GM10248 (cell line): Measurements from ENCODE around the gene PTPRN2.

Experiments
- CTCF ChIA-PET: fragments of 300-600 bp; sonication (Branson Sonifier 250); formaldehyde crosslinking; extraction: SDS; loops from one replicate; lab custom pipeline; 2021; ENCODE audit warnings: antibody characterized with exemption; lab: Yijun Ruan, JAX
- POLR2A ChIA-PET: fragments of 350-650 bp; sonication (Branson Sonifier 250); formaldehyde crosslinking; extraction: SDS; loops from one replicate; lab custom pipeline; 2020; ENCODE audit warnings: antibody characterized with exemption; lab: Yijun Ruan, JAX
- DNase-seq: peaks from one replicate; pipeline ENCODE4 v3.0.0; 2012; ENCODE audit errors: extremely low spot score
- TF ChIP-seq, protein P1 (sequence below): IDR thresholded peaks from 2 replicates; pipeline ENCODE4 v1.5.1; 2012; ENCODE audit warnings: mild to moderate bottlenecking, low read depth; ENCODE audit errors: extremely low read depth, missing control alignments, control extremely low read depth

Gene PTPRN2

GRCh38 chr7:158055726-158056510 is 531.7 kb downstream of the PTPRN2 start:
- POLR2A ChIA-PET: no interaction called here
- TF ChIP-seq, protein P1, sequence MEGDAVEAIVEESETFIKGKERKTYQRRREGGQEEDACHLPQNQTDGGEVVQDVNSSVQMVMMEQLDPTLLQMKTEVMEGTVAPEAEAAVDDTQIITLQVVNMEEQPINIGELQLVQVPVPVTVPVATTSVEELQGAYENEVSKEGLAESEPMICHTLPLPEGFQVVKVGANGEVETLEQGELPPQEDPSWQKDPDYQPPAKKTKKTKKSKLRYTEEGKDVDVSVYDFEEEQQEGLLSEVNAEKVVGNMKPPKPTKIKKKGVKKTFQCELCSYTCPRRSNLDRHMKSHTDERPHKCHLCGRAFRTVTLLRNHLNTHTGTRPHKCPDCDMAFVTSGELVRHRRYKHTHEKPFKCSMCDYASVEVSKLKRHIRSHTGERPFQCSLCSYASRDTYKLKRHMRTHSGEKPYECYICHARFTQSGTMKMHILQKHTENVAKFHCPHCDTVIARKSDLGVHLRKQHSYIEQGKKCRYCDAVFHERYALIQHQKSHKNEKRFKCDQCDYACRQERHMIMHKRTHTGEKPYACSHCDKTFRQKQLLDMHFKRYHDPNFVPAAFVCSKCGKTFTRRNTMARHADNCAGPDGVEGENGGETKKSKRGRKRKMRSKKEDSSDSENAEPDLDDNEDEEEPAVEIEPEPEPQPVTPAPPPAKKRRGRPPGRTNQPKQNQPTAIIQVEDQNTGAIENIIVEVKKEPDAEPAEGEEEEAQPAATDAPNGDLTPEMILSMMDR: no peak
- DNase-seq: no peak
- CTCF ChIA-PET: no interaction called here

DNA sequence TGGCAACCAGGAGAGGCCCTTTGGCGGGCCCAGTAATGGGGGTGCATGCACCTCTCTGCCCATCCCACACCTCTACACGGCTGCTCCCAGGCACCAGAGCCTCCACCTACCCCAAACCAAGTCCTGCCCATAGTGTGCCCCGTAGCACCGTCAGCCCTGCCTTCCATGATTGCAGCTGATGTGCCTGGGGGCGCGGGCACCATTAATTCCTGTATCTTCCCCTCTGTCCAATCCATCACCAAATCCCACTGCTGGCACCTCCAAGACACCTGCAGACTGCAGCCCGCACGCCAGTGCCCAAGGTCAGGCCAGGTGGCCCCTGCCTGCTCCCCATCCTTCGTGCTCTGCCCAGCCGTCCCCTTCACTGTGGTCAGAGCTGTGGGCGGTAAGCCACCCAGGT is 533.0 kb downstream of the PTPRN2 start:
- no peak for DNase-seq
- CTCF ChIA-PET: no interaction called here
- TF ChIP-seq, protein P1: no peak
- POLR2A ChIA-PET: no interaction called here

GRCh38 chr7:158054081-158054480 is 533.5 kb downstream of the PTPRN2 start:
- CTCF ChIA-PET: no interaction called here
- TF ChIP-seq, protein P1: no peak
- POLR2A ChIA-PET: no interaction called here
- DNase-seq: no peak

DNA sequence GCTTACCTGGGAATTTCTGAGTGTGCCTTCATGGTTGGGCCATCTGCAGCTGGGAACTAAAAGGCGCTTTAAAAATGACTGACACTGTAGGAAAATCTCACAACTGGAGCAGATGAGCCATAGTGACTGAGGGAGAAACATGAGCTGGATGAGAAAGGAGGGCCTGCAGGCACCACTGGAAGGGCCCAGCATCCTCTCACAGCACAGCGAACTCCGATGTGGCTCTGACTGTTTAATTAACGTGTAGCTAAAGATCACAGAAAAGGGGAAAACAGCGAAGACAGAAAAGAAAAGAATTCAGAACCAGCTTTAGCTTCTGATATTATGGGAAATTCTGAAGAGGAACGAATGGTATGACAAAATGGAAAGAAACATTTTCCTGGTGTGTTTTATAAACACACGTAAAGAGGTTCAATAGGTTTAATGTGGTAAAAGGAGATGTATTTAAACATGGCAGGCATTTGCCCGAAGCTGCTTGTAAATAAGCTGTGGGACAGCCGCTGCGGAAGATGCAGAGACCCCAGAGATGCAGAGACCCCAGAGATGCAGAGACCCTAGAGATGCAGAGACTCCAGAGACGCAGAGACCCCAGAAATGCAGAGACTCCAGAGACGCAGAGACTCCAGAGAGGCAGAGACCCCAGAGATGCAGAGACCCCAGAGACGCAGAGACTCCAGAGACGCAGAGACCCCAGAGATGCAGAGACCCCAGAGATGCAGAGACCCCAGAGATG is 534.3 kb downstream of the PTPRN2 start:
- TF ChIP-seq, protein P1: no peak
- no peak for DNase-seq
- ChIA-PET CTCF (no interaction called here), POLR2A (no interaction called here)

DNA sequence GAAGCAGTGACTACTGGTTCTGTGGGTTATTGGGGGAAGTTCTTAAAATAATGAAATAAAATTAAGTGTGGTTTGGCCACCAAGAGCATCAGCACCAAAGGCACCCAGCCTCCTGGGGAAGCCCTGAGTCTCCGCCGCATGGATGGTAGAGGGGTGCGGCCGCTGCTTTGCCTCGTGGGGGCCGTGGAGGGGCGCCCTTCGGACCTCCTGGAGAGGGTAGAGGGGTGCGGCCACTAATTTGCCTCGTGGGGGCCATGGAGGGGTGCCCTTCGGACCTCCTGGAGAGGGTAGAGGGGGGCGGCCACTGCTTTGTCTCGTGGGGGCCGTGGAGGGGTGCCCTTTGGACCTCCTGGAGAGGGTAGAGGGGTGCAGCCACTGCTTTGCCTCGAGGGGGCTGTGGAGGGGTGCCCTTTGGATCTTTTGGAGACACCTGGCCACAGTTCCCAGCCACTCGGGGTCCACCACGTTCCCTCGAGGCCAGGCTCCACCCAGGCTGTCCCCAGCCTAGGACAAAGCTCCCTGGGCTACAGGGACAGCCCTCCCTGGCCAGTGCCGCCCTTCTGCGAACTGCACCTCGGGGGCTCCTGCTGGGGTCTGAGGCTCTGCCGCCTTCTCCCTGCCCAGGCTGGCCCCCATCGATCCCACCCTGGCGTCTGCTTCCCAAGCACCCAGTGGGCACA is 535.1 kb downstream of the PTPRN2 start:
- POLR2A ChIA-PET: no interaction called here

DNA sequence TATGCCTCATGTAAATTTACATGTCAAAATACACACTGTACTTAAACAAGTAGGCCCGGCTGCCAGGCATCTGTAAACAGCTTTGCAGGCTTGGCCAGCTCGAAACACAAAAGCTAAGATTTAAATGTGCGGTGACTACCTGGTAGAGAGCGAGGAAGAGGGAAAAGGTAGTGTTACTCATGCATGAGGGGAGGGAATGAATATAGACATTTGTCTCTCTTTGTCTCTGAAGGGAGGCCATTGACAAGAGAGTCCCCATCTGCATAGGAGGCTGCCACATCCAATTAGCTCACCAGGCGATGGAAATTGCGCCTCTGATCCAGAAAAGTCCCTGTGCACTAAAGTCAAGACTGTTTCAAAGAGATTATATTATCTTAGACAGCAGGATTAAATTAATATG is 535.8 kb downstream of the PTPRN2 start:
- POLR2A ChIA-PET: no interaction called here
- DNase-seq: no peak
- TF ChIP-seq, protein P1: no peak
- CTCF ChIA-PET: no interaction called here

More for the DNA sequence above, 535.1 kb downstream of the PTPRN2 start:
- CTCF ChIA-PET: no interaction called here
- DNase-seq: no peak
- TF ChIP-seq, protein P1: no peak
